H1 (cell line): Measurements from ENCODE around the gene THAP4.

Experiments
- CBX5 ChIP-seq: fragments of 300-800, 300-1000 bp; sonication (generic); IDR thresholded peaks from 2 replicates; pipeline ENCODE4 v1.7.1; 2016; ENCODE audit warnings: antibody characterized with exemption, low read length, low read depth
- CTCF ChIP-seq, 3 experiments: IDR thresholded peaks; 1 replicate in 2 of 3; 2 replicates in 1 of 3; pipeline versions ENCODE4 v1.5.1 to v1.6.1; 2011; ENCODE audit warnings: low read length in 3 of 3, mild to moderate bottlenecking in 3 of 3, inconsistent platforms in 2 of 3, low read depth in 1 of 3, moderate library complexity in 1 of 3; ENCODE audit not compliant: insufficient read depth in 1 of 3; ENCODE audit errors: control extremely low read depth in 1 of 3
- EZH2 ChIP-seq: fragments of 200-600 bp; sonication (generic); IDR thresholded peaks from 2 replicates; pipeline ENCODE4 v1.7.1; 2012; ENCODE audit warnings: low read depth, mild to moderate bottlenecking, moderate library complexity, low read length, inconsistent platforms; ENCODE audit not compliant: severe bottlenecking
- POLR2AphosphoS5 ChIP-seq: IDR thresholded peaks from 2 replicates; pipeline ENCODE4 v1.6.1; 2011; ENCODE audit warnings: low read depth, low read length
- TF ChIP-seq, protein P1 (sequence below): IDR thresholded peaks from 2 replicates; pipeline ENCODE4 v1.6.1; 2012; ENCODE audit warnings: inconsistent platforms

GRCh38 chr2:241677392-241677791, 40.4 kb upstream of the THAP4 start:
- no peak for TF ChIP-seq CTCF (IDR thresholded peaks at IDR 0.05; ENCODE audit: control extremely low read depth in 1 of 3, insufficient read depth in 1 of 3, low read depth in 1 of 3, low read length in 3 of 3)
- TF ChIP-seq EZH2: no peak
- 0 out of 2 replicates have a peak, but pooled peaks have one; percentile 20 for TF ChIP-seq POLR2AphosphoS5
- TF ChIP-seq, protein P1, sequence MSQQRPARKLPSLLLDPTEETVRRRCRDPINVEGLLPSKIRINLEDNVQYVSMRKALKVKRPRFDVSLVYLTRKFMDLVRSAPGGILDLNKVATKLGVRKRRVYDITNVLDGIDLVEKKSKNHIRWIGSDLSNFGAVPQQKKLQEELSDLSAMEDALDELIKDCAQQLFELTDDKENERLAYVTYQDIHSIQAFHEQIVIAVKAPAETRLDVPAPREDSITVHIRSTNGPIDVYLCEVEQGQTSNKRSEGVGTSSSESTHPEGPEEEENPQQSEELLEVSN: no peak
- no peak for TF ChIP-seq CBX5
